Colonic mucosa (tissue), 4 donors: Measurements from ENCODE around the gene CNNM4. TPM values are rescaled to one million over a fixed set of nuclear protein-coding genes. Genes with fewer than 3 reads are reported as not detected.

Source experiments
- DNase-seq: peaks from one replicate; pipeline ENCODE4 v3.0.0-alpha.2; 2020
- H3K27ac ChIP-seq: fragments of 200-600 bp; one replicate; pipeline ENCODE4 v1.8.0; 2021
- H3K27me3 ChIP-seq: fragments of 200-600 bp; one replicate; pipeline ENCODE4 v1.8.0; 2021
- H3K36me3 ChIP-seq: fragments of 200-600 bp; one replicate; pipeline ENCODE4 v1.8.0; 2021
- H3K4me1 ChIP-seq: fragments of 200-600 bp; one replicate; pipeline ENCODE4 v1.8.0; 2021; ENCODE audit warnings: mild to moderate bottlenecking
- H3K4me3 ChIP-seq: fragments of 200-600 bp; one replicate; pipeline ENCODE4 v1.8.0; 2021
- H3K9ac ChIP-seq, 2 donors: one replicate each; pipeline ENCODE4 v1.7.0; 2013; ENCODE audit warnings: control low read depth in 2 of 2, low read depth in 2 of 2, low read length in 2 of 2
- H3K9me3 ChIP-seq: fragments of 200-600 bp; one replicate; pipeline ENCODE4 v1.8.0; 2021
- CTCF ChIP-seq: fragments of 200-600 bp; IDR thresholded peaks from one replicate; pipeline ENCODE4 v1.8.0; 2022; ENCODE audit warnings: antibody characterized with exemption, mild to moderate bottlenecking
- intact Hi-C: fragments of 100-400 bp; cut with DNase I; formaldehyde crosslinking; loops from one replicate; pipeline ENCODE4 v1.14.1; 2022
- total RNA-seq, 2 donors: library from RNA; stranded (reverse); fragmentation: NEBNext Ultra II Directional in 1 of 2; extraction: Animal tissue kit (Norgen Biotek cat#: 25700) in 1 of 2; gene quantifications; one replicate each; pipeline ENCODE4 v1.2.1, GENCODE V29; 2021
- donor health status: healthy.
- donor health status: DM: no; HTN: no; CAD: no.
- donor health status: DM: no; HTN: no; CAD: no.

CNNM4 gene
- total RNA-seq, 2 donors from 2014 or later = 80.4 to 190 TPM

GRCh38 chr2:96808176-96808837 is 47.6 kb downstream of the CNNM4 start:
- TF ChIP-seq CTCF = no peak
- Histone ChIP-seq H3K27me3 (no peaks in the 10 kb centered on the region), H3K9ac (no peak overlapping the region), H3K27ac (no peak overlapping the region), H3K36me3 (peaks cover 4% of the 10 kb centered on the region), H3K4me1 (no peaks in the 10 kb centered on the region), H3K9me3 (no peaks in the 10 kb centered on the region), H3K4me3 (no peak overlapping the region)
- intact Hi-C loops = loop anchor here (10.0 kb wide), 1 partner anchor 194 kb away; no protein-coding TSS in a partner anchor
- no peak for DNase-seq

GRCh38 chr2:96809216-96809882 is 48.6 kb downstream of the CNNM4 start:
- no peaks in the 10 kb centered on the region for H3K27me3 ChIP-seq
- H3K4me3 ChIP-seq = no peak overlapping the region
- no peak for TF ChIP-seq CTCF
- intact Hi-C loops = loop anchor here (10.0 kb wide), 1 partner anchor 195 kb away; no protein-coding TSS in a partner anchor
- H3K27ac ChIP-seq = no peak overlapping the region
- DNase-seq = no peak
- no peak overlapping the region for H3K9ac ChIP-seq
- H3K9me3 ChIP-seq = no peaks in the 10 kb centered on the region
- H3K36me3 ChIP-seq = peaks cover 4% of the 10 kb centered on the region
- H3K4me1 ChIP-seq = no peaks in the 10 kb centered on the region

GRCh38 chr2:96809951-96810782 is 49.5 kb downstream of the CNNM4 start:
- intact Hi-C loops = loop anchor here (10.0 kb wide), 1 partner anchor 195 kb away; no protein-coding TSS in a partner anchor

GRCh38 chr2:96810783-96811192 is 50.1 kb downstream of the CNNM4 start:
- Histone ChIP-seq H3K4me1 (no peaks in the 10 kb centered on the region), H3K9ac (no peak overlapping the region), H3K9me3 (no peaks in the 10 kb centered on the region), H3K36me3 (peaks cover 4% of the 10 kb centered on the region), H3K27ac (no peak overlapping the region), H3K4me3 (no peak overlapping the region), H3K27me3 (no peaks in the 10 kb centered on the region)
- no peak for TF ChIP-seq CTCF
- intact Hi-C loops = no loop called here
- DNase-seq = no peak

More at GRCh38 chr2:96809951-96810782, 49.5 kb downstream of the CNNM4 start:
- no peak for TF ChIP-seq CTCF
- Histone ChIP-seq H3K36me3 (peaks cover 4% of the 10 kb centered on the region), H3K27ac (no peak overlapping the region), H3K27me3 (no peaks in the 10 kb centered on the region), H3K4me3 (no peak overlapping the region), H3K9ac (no peak overlapping the region), H3K4me1 (no peaks in the 10 kb centered on the region), H3K9me3 (no peaks in the 10 kb centered on the region)
- DNase-seq = no peak

- H3K36me3 ChIP-seq = peaks cover 4% of the 10 kb centered on the region
- no peak for TF ChIP-seq CTCF
- DNase-seq = no peak
- H3K27ac ChIP-seq = no peak overlapping the region
- no peak overlapping the region for H3K4me3 ChIP-seq
- no peaks in the 10 kb centered on the region for H3K4me1 ChIP-seq
- intact Hi-C loops = no loop called here
- H3K9me3 ChIP-seq = no peaks in the 10 kb centered on the region
- H3K9ac ChIP-seq = no peak overlapping the region
- no peaks in the 10 kb centered on the region for H3K27me3 ChIP-seq
Measured at GRCh38 chr2:96811917-96812316, 51.2 kb downstream of the CNNM4 start.
